Measurements from ENCODE around the gene SLC16A10. TPM values are rescaled to one million over a fixed set of nuclear protein-coding genes. Genes with fewer than 3 reads are reported as not detected.
A peak's percentile ranks its signal among the peaks of the same experiment; 100 is the strongest.

SLC16A10 gene
- total and polyA plus RNA-seq, 2 of the 8 experiments (the other 6 are each of a cell fraction or from before 2014, with no cell fraction given), result 18.6 to 23.2 TPM

- no peak for DNase-seq (ENCODE audit: low read depth in 1 of 2, low spot score in 2 of 2)
- 92% methylated on average over 4 of the region's 4 CpGs; no CpG with 5 or more reads in 1 of the 2 experiments for WGBS, 2 experiments (ENCODE audit: extremely low coverage in 1 of 2, insufficient coverage in 1 of 2, insufficient read length in 1 of 2, insufficient replicate concordance in 2 of 2, low coverage in 1 of 2, low lambda C conversion rate in 2 of 2, missing lambda C conversion rate in 1 of 2)
- FAIRE-seq, result no peak
These were observed 151.3 kb downstream of the SLC16A10 start for GRCh38 chr6:111238464-111239119.

More at GRCh38 chr6:111238464-111239119, 151.3 kb downstream of the SLC16A10 start:
- no peaks in the 10 kb centered on the region for H3K27me3 ChIP-seq (replicated peaks in 1 of 4; ENCODE audit: control insufficient read depth in 3 of 4, extremely low read depth in 1 of 4, insufficient read depth in 3 of 4, low read length in 3 of 4)
- no peak overlapping the region for H4K5ac ChIP-seq (ENCODE audit: insufficient read length, low read depth, low read length)
- no peak overlapping the region for H2AFZ ChIP-seq (ENCODE audit: low read length)
- H3K9ac ChIP-seq (replicated peaks in 1 of 4; ENCODE audit: extremely low read depth in 1 of 4, low read depth in 3 of 4, low read length in 3 of 4), result no peak overlapping the region
- no peaks in the 10 kb centered on the region for H3K79me1 ChIP-seq (ENCODE audit: low read depth, low read length)
- no peak overlapping the region for H4K91ac ChIP-seq (replicated peaks; ENCODE audit: insufficient read length, low read length)
- no peak overlapping the region for H2BK12ac ChIP-seq (ENCODE audit: low read depth, low read length)
- no peak overlapping the region for H2BK5ac ChIP-seq (ENCODE audit: low read depth, low read length)
- H3K14ac ChIP-seq (ENCODE audit: insufficient read length), result no peak overlapping the region
- H4K20me1 ChIP-seq (replicated peaks in 1 of 2; ENCODE audit: control insufficient read depth in 1 of 2, insufficient read depth in 2 of 2, low read length in 2 of 2), result no peaks in the 10 kb centered on the region
- H3K23ac ChIP-seq (ENCODE audit: insufficient read length), result no peak overlapping the region
- H2BK15ac ChIP-seq (ENCODE audit: low read length), result no peak overlapping the region
- H3K27ac ChIP-seq (ENCODE audit: low read depth, low read length), result no peak overlapping the region
- H3K23me2 ChIP-seq (ENCODE audit: low read depth, low read length), result no peaks in the 10 kb centered on the region
- H3K4me3 ChIP-seq (ENCODE audit: extremely low read depth in 1 of 4, insufficient read depth in 2 of 4, low read depth in 3 of 4, low read length in 4 of 4), result no peak overlapping the region
- H3K56ac ChIP-seq (replicated peaks; ENCODE audit: insufficient read length, low read depth, low read length), result no peak overlapping the region
- no peaks in the 10 kb centered on the region for H3K4me1 ChIP-seq (replicated peaks in 1 of 4; ENCODE audit: control insufficient read depth in 3 of 4, insufficient read depth in 4 of 4, low read length in 3 of 4)
- no peaks in the 10 kb centered on the region for H3K79me2 ChIP-seq (ENCODE audit: control insufficient read depth in 1 of 2, insufficient read depth in 2 of 2, low read length in 2 of 2)
- H3K18ac ChIP-seq (ENCODE audit: extremely low read depth, low read length), result no peak overlapping the region
- H3K4ac ChIP-seq (replicated peaks; ENCODE audit: insufficient read length, low read depth, low read length), result no peak overlapping the region
- ChIA-PET CTCF (ENCODE audit: partially characterized antibody) (interaction anchor here (0.8 to 1.4 kb wide), 2 partner anchors 20 to 181 kb away, joined by 3 to 4 read pairs; a partner anchor contains a TSS), POLR2A (ENCODE audit: partially characterized antibody) (no interaction called here)
- H3K9me3 ChIP-seq (ENCODE audit: insufficient read depth in 2 of 2, low read depth in 1 of 2, low read length in 1 of 2), result no peaks in the 10 kb centered on the region
- H2BK20ac ChIP-seq (ENCODE audit: low read length), result no peak overlapping the region
- H3K36me3 ChIP-seq (ENCODE audit: control insufficient read depth in 2 of 4, insufficient read depth in 4 of 4, low read length in 3 of 4), result no peaks in the 10 kb centered on the region
- no peak overlapping the region for H4K8ac ChIP-seq (ENCODE audit: extremely low read depth, insufficient read depth, low read length)
- no peak overlapping the region for H3K4me2 ChIP-seq (ENCODE audit: insufficient read depth in 1 of 2, low read depth in 2 of 2, low read length in 2 of 2)
- no peak overlapping the region for H2AK5ac ChIP-seq (ENCODE audit: low read depth, low read length)
- no peak for TF ChIP-seq NANOG (IDR thresholded peaks at IDR 0.05; ENCODE audit: insufficient read depth, low read depth, low read length, poor library complexity, severe bottlenecking)
- TF ChIP-seq MAFK (IDR thresholded peaks at IDR 0.05; ENCODE audit: low read depth, low read length), result peak; percentile 8; the same call in 1 of the 2 replicates
- TF ChIP-seq HDAC6 (IDR thresholded peaks at IDR 0.05; ENCODE audit: low read depth, low read length), result no peak
- no peak for TF ChIP-seq CTCF (IDR thresholded peaks at IDR 0.05; ENCODE audit: control extremely low read depth in 1 of 3, insufficient read depth in 1 of 3, low read depth in 1 of 3, low read length in 3 of 3)
- no peak for TF ChIP-seq KDM1A (IDR thresholded peaks at IDR 0.05; ENCODE audit: borderline replicate concordance, low read length)
- no peak for TF ChIP-seq JUN (IDR thresholded peaks at IDR 0.05; ENCODE audit: low read depth, low read length)
- TF ChIP-seq BACH1 (IDR thresholded peaks at IDR 0.05; ENCODE audit: low read length), result no peak
- no peak overlapping the region for H2BK120ac ChIP-seq (replicated peaks; ENCODE audit: low read depth, low read length)
